ENCODE measurements around the gene L2HGDH. TPM values are rescaled to one million over a fixed set of nuclear protein-coding genes. Genes with fewer than 3 reads are reported as not detected.

Gene L2HGDH
- total and polyA plus RNA-seq, 2 experiments from 2014 or later, result 5.8 to 9.7 TPM

- no peaks in the 10 kb centered on the region for H3K79me2 ChIP-seq
- TF ChIP-seq EZH2 (IDR thresholded peaks at IDR 0.05; ENCODE audit: borderline replicate concordance), result no peak
- no peak for TF ChIP-seq EZH2phosphoT487 (IDR thresholded peaks at IDR 0.05; ENCODE audit: low read depth, severe bottlenecking, unreplicated experiment)
- H3K4me3 ChIP-seq, result no peak overlapping the region
- no peaks in the 10 kb centered on the region for H3K36me3 ChIP-seq (replicated peaks; ENCODE audit: insufficient read depth, low read depth)
- no peak for DNase-seq (ENCODE audit: low spot score)
- H2AFZ ChIP-seq, result no peak overlapping the region
- 60% methylated on average over 3 of the region's 3 CpGs for WGBS (ENCODE audit: low lambda C conversion rate, missing lambda C conversion rate)
- no peaks in the 10 kb centered on the region for H4K20me1 ChIP-seq (ENCODE audit: insufficient read depth, poor library complexity, severe bottlenecking)
- no peaks in the 10 kb centered on the region for H3K27me3 ChIP-seq
- H3K9me2 ChIP-seq (replicated peaks; ENCODE audit: insufficient read depth), result no peaks in the 10 kb centered on the region
- H3K4me2 ChIP-seq, result no peak overlapping the region
- no peak overlapping the region for H3K27ac ChIP-seq
- no peaks in the 10 kb centered on the region for H3K9me3 ChIP-seq (ENCODE audit: low read depth)
- H3K4me1 ChIP-seq (ENCODE audit: insufficient read depth), result no peaks in the 10 kb centered on the region
Observed at GRCh38 chr14:50247245-50247644, 64.8 kb downstream of the L2HGDH start.

- DNase-seq (ENCODE audit: low spot score), result no peak
- 67% methylated on average over 5 of the region's 5 CpGs for WGBS (ENCODE audit: low lambda C conversion rate, missing lambda C conversion rate)
- no peaks in the 10 kb centered on the region for H3K36me3 ChIP-seq (replicated peaks; ENCODE audit: insufficient read depth, low read depth)
- H4K20me1 ChIP-seq (ENCODE audit: insufficient read depth, poor library complexity, severe bottlenecking), result no peaks in the 10 kb centered on the region
- H3K79me2 ChIP-seq, result no peaks in the 10 kb centered on the region
- H3K4me3 ChIP-seq, result no peak overlapping the region
- no peaks in the 10 kb centered on the region for H3K4me1 ChIP-seq (ENCODE audit: insufficient read depth)
- no peak overlapping the region for H3K4me2 ChIP-seq
- H3K9me2 ChIP-seq (replicated peaks; ENCODE audit: insufficient read depth), result no peaks in the 10 kb centered on the region
- no peaks in the 10 kb centered on the region for H3K9me3 ChIP-seq (ENCODE audit: low read depth)
- no peak overlapping the region for H3K27ac ChIP-seq
- H3K27me3 ChIP-seq, result no peaks in the 10 kb centered on the region
- no peak overlapping the region for H2AFZ ChIP-seq
- TF ChIP-seq EZH2phosphoT487 (IDR thresholded peaks at IDR 0.05; ENCODE audit: low read depth, severe bottlenecking, unreplicated experiment) (no peak), EZH2 (IDR thresholded peaks at IDR 0.05; ENCODE audit: borderline replicate concordance) (no peak), CTCF (IDR thresholded peaks at IDR 0.05; ENCODE audit: poor library complexity) (no peak)
Observed at GRCh38 chr14:50242566-50243310, 69.3 kb downstream of the L2HGDH start.

GRCh38 chr14:50242096-50242495 lies 69.9 kb downstream of the L2HGDH start:
- Histone ChIP-seq H3K9me3 (ENCODE audit: low read depth) (no peaks in the 10 kb centered on the region), H2AFZ (no peak overlapping the region), H4K20me1 (ENCODE audit: insufficient read depth, poor library complexity, severe bottlenecking) (no peaks in the 10 kb centered on the region), H3K36me3 (replicated peaks; ENCODE audit: insufficient read depth, low read depth) (no peaks in the 10 kb centered on the region), H3K4me3 (no peak overlapping the region), H3K27me3 (no peaks in the 10 kb centered on the region), H3K4me1 (ENCODE audit: insufficient read depth) (no peaks in the 10 kb centered on the region), H3K27ac (no peak overlapping the region), H3K9me2 (replicated peaks; ENCODE audit: insufficient read depth) (no peaks in the 10 kb centered on the region), H3K4me2 (no peak overlapping the region), H3K79me2 (no peaks in the 10 kb centered on the region)
- DNase-seq (ENCODE audit: low spot score), result no peak
- WGBS (ENCODE audit: low lambda C conversion rate, missing lambda C conversion rate), result 95% methylated on average over 1 of the region's 1 CpG
- TF ChIP-seq EZH2 (IDR thresholded peaks at IDR 0.05; ENCODE audit: borderline replicate concordance), result no peak
- no peak for TF ChIP-seq EZH2phosphoT487 (IDR thresholded peaks at IDR 0.05; ENCODE audit: low read depth, severe bottlenecking, unreplicated experiment)
- no peak for TF ChIP-seq CTCF (IDR thresholded peaks at IDR 0.05; ENCODE audit: poor library complexity)

GRCh38 chr14:50237427-50237826 lies 74.6 kb downstream of the L2HGDH start:
- WGBS (ENCODE audit: low lambda C conversion rate, missing lambda C conversion rate), result 31% methylated on average over 3 of the region's 3 CpGs
- DNase-seq (ENCODE audit: low spot score), result no peak
- Histone ChIP-seq H4K20me1 (ENCODE audit: insufficient read depth, poor library complexity, severe bottlenecking) (no peaks in the 10 kb centered on the region), H3K9me3 (ENCODE audit: low read depth) (no peaks in the 10 kb centered on the region), H3K4me2 (no peak overlapping the region), H3K79me2 (no peaks in the 10 kb centered on the region), H3K9me2 (replicated peaks; ENCODE audit: insufficient read depth) (no peaks in the 10 kb centered on the region), H3K4me3 (no peak overlapping the region), H3K36me3 (replicated peaks; ENCODE audit: insufficient read depth, low read depth) (no peaks in the 10 kb centered on the region), H3K4me1 (ENCODE audit: insufficient read depth) (no peaks in the 10 kb centered on the region), H2AFZ (no peak overlapping the region), H3K27ac (no peak overlapping the region), H3K27me3 (no peaks in the 10 kb centered on the region)
- TF ChIP-seq EZH2 (IDR thresholded peaks at IDR 0.05; ENCODE audit: borderline replicate concordance) (no peak), EZH2phosphoT487 (IDR thresholded peaks at IDR 0.05; ENCODE audit: low read depth, severe bottlenecking, unreplicated experiment) (no peak)

Measured in hepatocyte (in vitro differentiated cells).